Stimulated activated naive CD8-positive, alpha-beta T cell treated with anti-CD3 and anti-CD28 coated beads, Interleukin-15, amount 100 ng/mL, for 72 hours (primary cell): ENCODE measurements around the gene ZEB2.

Experiments used
- ATAC-seq: fragments of 150-1000 bp; cut with Tn5 transposase; 2 replicates; pipeline ENCODE4 v1.10.0; 2021; ENCODE audit warnings: mild to moderate bottlenecking, moderate library complexity
- DNase-seq, 2 donors: peaks; one replicate each; pipeline ENCODE4 v3.0.0; 2021 to 2022
- H3K27ac Mint-ChIP-seq, 2 donors: one replicate each; pipeline ENCODE4 v1.8.0; 2022; ENCODE audit warnings: mild to moderate bottlenecking in 2 of 2, mixed read lengths in 2 of 2, moderate library complexity in 2 of 2
- H3K27me3 Mint-ChIP-seq: one replicate; pipeline ENCODE4 v1.8.0; 2022; ENCODE audit warnings: mixed read lengths
- H3K4me1 Mint-ChIP-seq: one replicate; pipeline ENCODE4 v1.8.0; 2022; ENCODE audit warnings: mild to moderate bottlenecking, mixed read lengths
- H3K4me3 Mint-ChIP-seq, 2 donors: one replicate each; pipeline ENCODE4 v1.8.0; 2022; ENCODE audit warnings: mild to moderate bottlenecking in 2 of 2, mixed read lengths in 2 of 2, moderate library complexity in 1 of 2
- H3K9me3 Mint-ChIP-seq, 2 donors: one replicate each; pipeline ENCODE4 v1.8.0; 2022; ENCODE audit warnings: mixed read lengths in 2 of 2

The ZEB2 gene

DNA sequence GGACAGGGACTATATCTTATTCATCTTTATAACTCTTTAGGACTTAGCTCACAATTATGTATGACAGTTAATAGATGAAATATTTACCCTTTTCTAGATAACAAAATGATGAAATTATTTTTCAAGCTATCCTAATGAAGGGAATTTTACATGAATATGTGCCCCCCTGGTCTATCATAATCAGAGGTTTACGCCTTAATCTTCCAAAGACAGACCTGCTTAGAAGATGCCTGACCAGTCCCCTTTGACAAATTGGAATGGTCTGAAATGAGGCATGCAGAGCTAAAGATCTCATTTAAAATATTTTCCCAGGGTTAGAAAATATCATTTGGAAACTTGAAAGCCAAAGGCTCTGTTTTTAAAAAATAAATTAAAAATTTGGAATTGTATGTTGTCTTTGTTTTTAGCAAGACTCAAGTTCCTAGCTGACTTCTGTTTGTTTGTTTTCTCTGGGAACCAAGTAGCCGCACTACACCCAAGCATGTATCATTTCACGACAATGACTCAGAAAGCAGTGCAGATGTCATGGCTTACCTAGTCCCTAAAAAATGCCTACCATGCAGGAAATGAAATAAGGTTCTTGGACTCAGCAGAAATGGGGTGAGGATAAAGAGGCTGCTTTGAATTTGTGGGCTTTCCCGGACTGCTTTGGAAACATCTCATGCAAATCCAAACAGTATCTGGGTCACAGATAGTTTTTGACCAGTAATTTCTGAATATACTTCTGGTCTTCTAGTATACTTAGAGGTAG is 162.1 kb downstream of the ZEB2 start:
- peak overlapping the region in 1 of 2 donors; percentile 49 for H3K27ac Mint-ChIP-seq
- no peaks in the 10 kb centered on the region for H3K27me3 Mint-ChIP-seq
- H3K9me3 Mint-ChIP-seq, result no peaks in the 10 kb centered on the region
- H3K4me1 Mint-ChIP-seq, result peaks cover 17% of the 10 kb centered on the region
- peak in 1 of 2 donors; percentile 56 for DNase-seq
- peak overlapping the region in 1 of 2 donors; percentile 17 for H3K4me3 Mint-ChIP-seq
- ATAC-seq, result peak; percentile 94

DNA sequence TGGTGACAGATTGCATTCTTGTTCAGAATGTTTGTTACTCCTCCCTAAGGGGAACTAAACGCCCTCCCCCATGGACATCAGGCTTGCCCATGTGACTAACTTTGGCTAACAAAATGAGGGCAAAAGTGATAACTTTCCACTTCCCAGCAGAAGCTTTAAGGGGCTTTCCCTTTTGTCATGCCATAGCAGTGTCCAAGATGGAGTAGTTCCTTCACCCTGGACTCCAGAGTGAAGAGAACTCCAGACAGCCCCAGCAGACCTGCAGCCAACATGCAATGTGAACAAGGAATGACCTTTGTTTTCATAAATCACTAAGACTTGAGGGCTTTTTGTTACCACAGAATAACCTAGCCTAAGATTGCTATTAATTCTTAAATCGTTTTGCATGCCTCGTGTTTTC is 163.5 kb downstream of the ZEB2 start:
- no peak for ATAC-seq
- no peak for DNase-seq
- H3K27ac Mint-ChIP-seq, result no peak overlapping the region
- peaks cover 17% of the 10 kb centered on the region for H3K4me1 Mint-ChIP-seq
- no peaks in the 10 kb centered on the region for H3K27me3 Mint-ChIP-seq
- no peaks in the 10 kb centered on the region for H3K9me3 Mint-ChIP-seq
- H3K4me3 Mint-ChIP-seq, result no peak overlapping the region

DNA sequence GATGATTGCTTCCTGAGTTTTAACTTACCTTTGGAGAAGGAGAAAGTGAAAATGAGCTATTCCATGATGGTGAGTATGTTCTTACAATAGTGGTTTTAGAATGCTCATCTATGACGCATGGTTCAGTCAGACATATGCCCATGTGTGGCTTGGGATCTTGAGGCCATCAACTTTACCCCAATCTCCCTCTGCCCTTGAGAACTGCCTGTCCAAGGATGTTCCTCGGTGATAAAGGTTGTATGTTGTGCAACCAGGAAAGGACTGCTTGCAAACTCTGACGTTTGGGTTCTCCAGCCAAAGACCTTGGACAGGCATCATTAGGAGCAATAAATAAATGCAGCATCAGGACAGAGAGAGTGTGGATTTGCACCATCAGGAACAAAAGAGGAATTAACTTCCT is 165.0 kb downstream of the ZEB2 start:
- Mint-ChIP-seq H3K9me3 (no peaks in the 10 kb centered on the region), H3K27ac (no peak overlapping the region), H3K27me3 (no peaks in the 10 kb centered on the region), H3K4me3 (no peak overlapping the region), H3K4me1 (peaks cover 25% of the 10 kb centered on the region)
- DNase-seq (no peak), ATAC-seq (no peak)

DNA sequence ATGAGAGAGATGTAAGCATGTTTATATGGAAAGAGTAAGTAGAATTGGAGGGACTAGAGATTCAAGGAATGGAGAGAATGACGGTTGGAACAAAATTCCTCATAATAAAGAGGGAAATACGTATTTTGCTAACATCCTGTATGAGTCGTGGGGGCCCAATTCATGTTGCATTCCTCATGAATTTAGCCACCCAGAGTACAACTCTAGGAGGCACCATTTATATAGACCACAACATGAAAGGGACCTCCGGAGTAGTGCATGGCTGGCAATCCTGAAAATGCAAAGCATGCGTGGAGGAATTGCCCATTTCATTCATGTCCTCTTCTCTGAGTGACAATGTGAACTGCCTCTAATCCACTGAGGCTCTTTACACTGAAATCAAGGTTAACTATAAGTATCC is 168.2 kb downstream of the ZEB2 start:
- peaks cover 14% of the 10 kb centered on the region for H3K4me1 Mint-ChIP-seq

DNA sequence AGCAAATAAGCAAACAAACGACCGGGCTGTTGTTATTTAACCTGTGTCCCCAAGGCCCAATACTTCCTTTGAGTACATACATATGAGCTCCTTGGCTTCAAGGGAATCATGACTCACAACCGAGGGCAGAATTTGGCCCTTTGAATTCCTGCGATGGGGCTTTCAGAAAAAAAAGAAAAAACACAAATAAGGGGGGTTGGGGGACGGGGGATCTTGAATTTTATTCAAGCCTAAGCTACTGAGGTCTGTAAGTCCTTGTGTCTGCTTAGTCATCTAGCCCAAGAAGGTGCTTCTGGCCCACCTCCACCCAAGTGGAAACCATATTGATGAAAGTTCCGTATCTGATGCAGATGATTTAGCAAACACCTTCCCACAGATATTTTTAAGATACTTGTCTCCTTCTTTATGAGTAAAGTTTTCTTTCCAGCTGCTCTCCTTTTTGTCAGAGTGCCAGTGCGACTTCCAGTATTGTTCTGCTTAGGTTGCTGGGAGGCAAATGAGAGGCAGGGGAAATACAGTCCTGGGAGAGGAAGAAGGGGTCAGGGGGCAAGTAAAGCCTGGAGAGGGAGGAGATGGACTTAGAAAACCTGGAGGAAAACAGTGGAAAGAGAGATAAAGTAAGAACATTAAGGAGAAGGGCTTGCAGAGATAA is 169.6 kb downstream of the ZEB2 start:
- ATAC-seq (no peak), DNase-seq (no peak)
- H3K4me1 Mint-ChIP-seq, result peaks cover 14% of the 10 kb centered on the region
- H3K9me3 Mint-ChIP-seq, result no peaks in the 10 kb centered on the region
- H3K27me3 Mint-ChIP-seq, result no peaks in the 10 kb centered on the region
- H3K27ac Mint-ChIP-seq, result peak overlapping the region in 1 of 2 donors; percentile 60
- no peak overlapping the region for H3K4me3 Mint-ChIP-seq

More for the DNA sequence above, 168.2 kb downstream of the ZEB2 start:
- ATAC-seq (no peak), DNase-seq (no peak)
- no peaks in the 10 kb centered on the region for H3K27me3 Mint-ChIP-seq
- H3K27ac Mint-ChIP-seq, result no peak overlapping the region
- no peaks in the 10 kb centered on the region for H3K9me3 Mint-ChIP-seq
- no peak overlapping the region for H3K4me3 Mint-ChIP-seq

DNA sequence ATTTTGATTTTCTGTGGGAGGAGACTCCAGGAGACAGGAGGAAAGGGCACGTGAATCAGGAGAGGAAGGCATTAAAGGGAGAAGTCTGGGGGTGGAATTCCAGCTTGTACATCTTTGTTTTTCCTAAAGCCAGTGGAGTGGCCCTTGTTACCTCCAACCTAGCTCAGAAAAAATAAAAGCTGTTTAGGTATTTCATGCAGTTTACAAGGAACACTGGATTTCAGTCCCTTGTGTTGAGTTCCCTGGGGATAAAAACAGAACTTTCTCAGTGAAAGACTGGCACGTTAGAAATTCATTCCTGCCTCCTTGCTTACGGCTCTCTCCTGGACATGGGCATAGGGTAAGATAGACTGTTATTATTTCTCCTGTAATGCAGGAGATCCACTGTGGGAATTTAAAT is 170.2 kb downstream of the ZEB2 start:
- Mint-ChIP-seq H3K27ac (peak overlapping the region in 1 of 2 donors; percentile 4), H3K4me1 (peaks cover 14% of the 10 kb centered on the region), H3K27me3 (no peaks in the 10 kb centered on the region), H3K4me3 (no peak overlapping the region), H3K9me3 (no peaks in the 10 kb centered on the region)
- ATAC-seq (no peak), DNase-seq (no peak)

DNA sequence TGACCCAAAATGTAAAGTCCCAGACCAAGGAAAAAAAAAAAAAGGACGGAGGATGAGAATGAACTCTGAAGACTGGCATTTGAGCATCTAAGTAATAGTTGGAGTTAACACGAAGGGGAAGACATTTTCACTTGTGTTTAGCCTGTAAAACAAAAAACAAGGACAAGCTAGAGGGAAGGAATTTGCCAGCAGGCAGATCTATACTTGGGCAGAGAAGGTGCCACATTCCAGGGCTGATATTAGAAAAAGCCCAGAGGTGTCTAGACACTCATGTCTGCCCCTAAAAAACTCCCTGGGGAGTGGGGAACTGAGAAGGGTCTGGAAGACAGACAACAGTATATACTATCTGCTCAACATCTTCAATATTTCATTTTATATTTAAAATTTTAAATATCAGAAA is 171.1 kb downstream of the ZEB2 start:
- Mint-ChIP-seq H3K27me3 (no peaks in the 10 kb centered on the region), H3K4me3 (no peak overlapping the region), H3K9me3 (no peaks in the 10 kb centered on the region), H3K4me1 (peaks cover 14% of the 10 kb centered on the region), H3K27ac (no peak overlapping the region)
- DNase-seq (no peak), ATAC-seq (no peak)

DNA sequence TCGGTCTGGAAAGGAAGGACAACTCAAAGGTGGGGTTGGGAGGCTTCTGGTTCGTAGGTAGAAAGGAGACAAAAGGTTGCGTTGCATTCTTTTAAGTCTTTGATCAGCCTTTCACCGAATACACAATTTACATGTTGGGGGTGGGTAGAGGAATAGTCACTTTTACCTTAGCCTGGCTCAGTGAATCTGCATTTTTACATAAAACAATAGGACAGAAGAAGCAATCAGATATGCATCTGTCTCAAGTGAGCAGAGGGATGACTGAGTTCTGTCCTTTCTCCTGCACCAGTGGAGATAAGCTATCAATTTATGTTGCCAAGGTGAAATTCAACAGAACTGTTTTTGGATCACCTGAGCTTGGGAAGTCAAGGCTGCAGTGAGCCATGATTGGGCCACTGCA is 173.7 kb downstream of the ZEB2 start:
- Mint-ChIP-seq H3K4me1 (peaks cover 27% of the 10 kb centered on the region), H3K27me3 (no peaks in the 10 kb centered on the region), H3K4me3 (no peak overlapping the region), H3K9me3 (no peaks in the 10 kb centered on the region), H3K27ac (no peak overlapping the region)
- no peak for ATAC-seq
- DNase-seq, result no peak

DNA sequence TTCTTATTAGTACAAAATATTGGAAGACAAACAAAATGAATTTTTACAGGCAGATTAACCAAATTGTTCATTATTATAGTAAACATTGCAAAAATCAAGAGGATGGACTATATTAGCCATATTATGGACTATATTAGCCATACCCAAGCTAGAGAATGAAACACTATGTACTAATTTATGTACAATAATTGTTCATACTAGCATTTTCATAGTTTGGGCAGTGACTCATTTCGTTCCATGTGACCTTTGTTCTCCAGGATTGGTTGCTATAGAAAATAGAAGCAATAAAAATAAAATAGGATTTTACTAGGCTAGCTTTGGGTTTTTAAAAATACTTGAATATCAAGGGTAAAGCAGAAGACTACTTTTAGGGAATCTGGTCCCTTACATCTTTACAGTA is 176.8 kb downstream of the ZEB2 start:
- Mint-ChIP-seq H3K4me3 (no peak overlapping the region), H3K4me1 (peaks cover 31% of the 10 kb centered on the region), H3K9me3 (no peaks in the 10 kb centered on the region), H3K27ac (no peak overlapping the region), H3K27me3 (no peaks in the 10 kb centered on the region)
- DNase-seq (no peak), ATAC-seq (peak; percentile 66)

DNA sequence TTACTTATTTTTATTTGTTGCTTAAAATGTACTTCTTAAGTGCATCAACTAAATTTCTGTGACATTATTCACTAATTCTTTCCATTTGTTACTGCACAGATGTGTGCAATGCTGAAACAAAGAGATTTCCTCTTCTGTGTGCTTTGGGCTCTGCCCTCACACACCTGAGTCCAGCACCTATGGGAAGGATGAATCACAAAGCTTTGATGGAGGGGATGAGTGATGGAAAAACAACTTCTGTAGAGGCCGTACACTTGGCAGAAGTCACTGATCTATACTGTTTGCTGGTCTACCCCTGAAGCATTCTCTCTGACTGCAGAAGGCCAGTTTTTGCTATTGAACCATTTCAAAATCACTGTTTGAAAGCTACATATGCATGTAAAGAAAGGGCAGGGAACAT is 178.4 kb downstream of the ZEB2 start:
- Mint-ChIP-seq H3K4me1 (peaks cover 32% of the 10 kb centered on the region), H3K27me3 (no peaks in the 10 kb centered on the region), H3K9me3 (no peaks in the 10 kb centered on the region), H3K27ac (no peak overlapping the region), H3K4me3 (no peak overlapping the region)
- no peak for DNase-seq
- peak; percentile 37 for ATAC-seq

DNA sequence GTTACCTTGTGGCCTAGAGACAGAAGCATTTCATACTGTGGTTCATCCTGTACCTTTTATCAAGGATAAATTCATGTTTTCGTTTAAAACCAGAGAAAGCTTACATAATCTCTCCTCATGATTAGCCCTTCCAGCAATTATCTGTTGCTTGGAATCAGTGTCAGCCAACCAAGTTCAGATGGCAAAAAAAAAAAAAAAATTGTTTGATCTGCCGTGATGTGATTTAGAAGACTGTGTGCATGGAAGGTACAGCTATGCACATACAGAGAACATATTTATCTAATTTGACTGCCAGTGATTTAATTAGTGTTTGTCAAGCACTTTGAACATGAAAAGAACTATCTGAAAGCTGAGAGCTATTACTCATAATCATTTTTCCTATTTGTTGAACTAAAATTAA is 180.9 kb downstream of the ZEB2 start:
- Mint-ChIP-seq H3K4me3 (no peak overlapping the region), H3K27me3 (no peaks in the 10 kb centered on the region), H3K9me3 (no peaks in the 10 kb centered on the region), H3K27ac (no peak overlapping the region), H3K4me1 (peaks cover 40% of the 10 kb centered on the region)
- ATAC-seq, result no peak
- no peak for DNase-seq

DNA sequence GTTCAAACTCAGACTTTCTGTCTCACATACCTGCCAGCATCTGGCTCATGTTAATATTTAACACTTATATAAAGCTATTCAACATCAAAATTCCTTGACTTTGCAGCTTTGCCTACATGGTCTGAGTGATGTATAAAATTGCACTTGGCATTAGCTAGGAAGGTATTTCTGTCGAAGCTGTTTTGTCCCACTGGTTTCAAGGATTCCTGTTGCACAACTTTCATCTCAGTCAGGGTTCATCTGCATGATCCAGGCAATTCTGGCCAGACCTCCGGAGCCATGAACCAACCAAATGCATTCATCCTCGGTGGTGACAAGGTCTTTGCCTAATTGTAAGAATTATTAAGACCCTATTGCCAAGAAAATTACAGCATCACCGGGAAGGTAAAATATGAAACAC is 185.4 kb downstream of the ZEB2 start:
- Mint-ChIP-seq H3K27ac (no peak overlapping the region), H3K9me3 (no peaks in the 10 kb centered on the region), H3K4me3 (no peak overlapping the region), H3K4me1 (peaks cover 34% of the 10 kb centered on the region), H3K27me3 (no peaks in the 10 kb centered on the region)
- no peak for ATAC-seq
- DNase-seq, result no peak
